Measurements from ENCODE around the gene HGS. TPM values are rescaled to one million over a fixed set of nuclear protein-coding genes. Genes with fewer than 3 reads are reported as not detected.

Gene HGS
- total and polyA plus RNA-seq, 2 of the 4 experiments (the other 2 are of a cell fraction) = 52.5 to 137 TPM

- DNase-seq (no peak), ATAC-seq (ENCODE audit: low read depth) (no peak)
- Histone ChIP-seq H3K27me3 (ENCODE audit: control insufficient read depth, insufficient read depth, low read length) (peaks cover 19% of the 10 kb centered on the region), H3K4me2 (ENCODE audit: low read depth, low read length) (no peak overlapping the region), H3K18ac (ENCODE audit: low read depth, low read length) (no peak overlapping the region), H3K27ac (ENCODE audit: insufficient read depth, low read length) (no peak overlapping the region), H3K9ac (ENCODE audit: low read depth, low read length) (no peak overlapping the region), H3K4ac (ENCODE audit: low read depth, low read length) (no peak overlapping the region), H3K4me1 (ENCODE audit: control insufficient read depth, insufficient read depth, low read length) (peaks cover 10% of the 10 kb centered on the region), H3K23ac (ENCODE audit: low read depth, low read length) (no peak overlapping the region), H3K9me3 (ENCODE audit: control insufficient read depth, insufficient read depth, low read length) (peaks cover 8% of the 10 kb centered on the region; the same call in 1 of the 2 replicates), H3K9me1 (ENCODE audit: insufficient read depth, low read length) (peaks cover 10% of the 10 kb centered on the region), H4K20me1 (ENCODE audit: insufficient read depth, low read length) (no peaks in the 10 kb centered on the region), H3K56ac (ENCODE audit: extremely low read depth, insufficient read depth, low read length) (no peak overlapping the region), H2BK120ac (ENCODE audit: low read depth, low read length) (no peak overlapping the region), H3K14ac (replicated peaks; ENCODE audit: low read depth, low read length) (no peak overlapping the region), H3K36me3 (ENCODE audit: control insufficient read depth, insufficient read depth, low read length) (0 out of 2 replicates have a peak, but pooled peaks cover 2% of the 10 kb centered on the region), H2BK5ac (ENCODE audit: low read depth, low read length, poor library complexity, severe bottlenecking) (no peak overlapping the region), H3K4me3 (ENCODE audit: insufficient read depth, low read depth, low read length) (no peak overlapping the region), H4K5ac (ENCODE audit: low read depth, low read length) (no peak overlapping the region), H2AK9ac (replicated peaks; ENCODE audit: low read depth, low read length, poor library complexity) (peak overlapping the region; percentile 65), H3K79me1 (ENCODE audit: low read depth in 1 of 2, low read length in 2 of 2) (peaks cover 5 to 9% of the 10 kb centered on the region in 2 experiments; a peak in 1 of 4 replicates), H4K8ac (ENCODE audit: low read depth in 2 of 2, low read length in 2 of 2) (no peak overlapping the region), H4K91ac (ENCODE audit: insufficient read depth, low read depth, low read length) (no peak overlapping the region), H2BK20ac (ENCODE audit: low read depth, low read length) (no peak overlapping the region), H2AFZ (replicated peaks; ENCODE audit: low read length, poor library complexity) (no peak overlapping the region), H2AK5ac (ENCODE audit: low read depth, low read length) (no peak overlapping the region), H2BK15ac (ENCODE audit: low read depth, low read length) (no peak overlapping the region)
- in situ Hi-C loops (cut with MboI; ENCODE audit: low sequenced_read_pairs) (no loop called here), dilution Hi-C loops (cut with HindIII; ENCODE audit: low sequenced_read_pairs, unreplicated experiment) (no loop called here), intact Hi-C loops (cut with micrococcal nuclease) (no loop called here)
- no TSS peak for BruUV-seq (replicated peaks)
- 92% methylated on average over 19 of the region's 29 CpGs; no CpG with 5 or more reads in 1 of the 2 experiments for WGBS, 2 experiments (ENCODE audit: extremely low coverage in 2 of 2, insufficient read length in 1 of 2)
- CTCF ChIA-PET = no interaction called here
- POLR2A ChIA-PET (ENCODE audit: unreplicated experiment) = no interaction called here
- TF ChIP-seq MAFK (IDR thresholded peaks at IDR 0.05; ENCODE audit: low read depth, low read length) = no peak
- no peak for TF ChIP-seq NFE2L2 (IDR thresholded peaks at IDR 0.05; ENCODE audit: low read depth, low read length)
- no peak for TF ChIP-seq CTCF (conservative IDR thresholded peaks at IDR 0.05; ENCODE audit: low read depth, low read length)
- no peak for TF ChIP-seq CEBPB (IDR thresholded peaks at IDR 0.05; ENCODE audit: low read depth, low read length)
- TF ChIP-seq BHLHE40 (IDR thresholded peaks at IDR 0.05; ENCODE audit: low read depth, low read length) = no peak
- TF ChIP-seq POLR2A (IDR thresholded peaks at IDR 0.05; ENCODE audit: low read depth, low read length) = no peak
- TF ChIP-seq RFX5 (IDR thresholded peaks at IDR 0.05; ENCODE audit: low read depth, low read length) = no peak
- TF ChIP-seq MXI1 (IDR thresholded peaks at IDR 0.05; ENCODE audit: borderline replicate concordance, low read depth, low read length) = no peak
- TF ChIP-seq MAZ (IDR thresholded peaks at IDR 0.05; ENCODE audit: borderline replicate concordance, low read depth, low read length) = no peak
- TF ChIP-seq FOS (IDR thresholded peaks at IDR 0.05; ENCODE audit: low read depth, low read length) = no peak
- TF ChIP-seq USF2 (IDR thresholded peaks at IDR 0.05; ENCODE audit: low read depth, low read length) = no peak
- no peak for TF ChIP-seq RCOR1 (IDR thresholded peaks at IDR 0.05; ENCODE audit: insufficient replicate concordance, low read length)
- TF ChIP-seq, protein P1, sequence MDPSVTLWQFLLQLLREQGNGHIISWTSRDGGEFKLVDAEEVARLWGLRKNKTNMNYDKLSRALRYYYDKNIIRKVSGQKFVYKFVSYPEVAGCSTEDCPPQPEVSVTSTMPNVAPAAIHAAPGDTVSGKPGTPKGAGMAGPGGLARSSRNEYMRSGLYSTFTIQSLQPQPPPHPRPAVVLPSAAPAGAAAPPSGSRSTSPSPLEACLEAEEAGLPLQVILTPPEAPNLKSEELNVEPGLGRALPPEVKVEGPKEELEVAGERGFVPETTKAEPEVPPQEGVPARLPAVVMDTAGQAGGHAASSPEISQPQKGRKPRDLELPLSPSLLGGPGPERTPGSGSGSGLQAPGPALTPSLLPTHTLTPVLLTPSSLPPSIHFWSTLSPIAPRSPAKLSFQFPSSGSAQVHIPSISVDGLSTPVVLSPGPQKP (IDR thresholded peaks at IDR 0.05; ENCODE audit: borderline replicate concordance, low read depth, low read length) = no peak
- TF ChIP-seq RAD21 (IDR thresholded peaks at IDR 0.05; ENCODE audit: low read length) = no peak
Measured at GRCh38 chr17:81644976-81645952, 38.5 kb upstream of the HGS start.
